ENCODE results near the gene ZDHHC4. TPM values are rescaled to one million over a fixed set of nuclear protein-coding genes. Genes with fewer than 3 reads are reported as not detected.
"Not testable (repeated sequence)": the region's sequence is repeated elsewhere in the genome, so short reads cannot be mapped to it uniquely, and the experiment has no call there.

ZDHHC4 gene
- total RNA-seq, 1 donor from 2014 or later = 63.5 TPM

DNA sequence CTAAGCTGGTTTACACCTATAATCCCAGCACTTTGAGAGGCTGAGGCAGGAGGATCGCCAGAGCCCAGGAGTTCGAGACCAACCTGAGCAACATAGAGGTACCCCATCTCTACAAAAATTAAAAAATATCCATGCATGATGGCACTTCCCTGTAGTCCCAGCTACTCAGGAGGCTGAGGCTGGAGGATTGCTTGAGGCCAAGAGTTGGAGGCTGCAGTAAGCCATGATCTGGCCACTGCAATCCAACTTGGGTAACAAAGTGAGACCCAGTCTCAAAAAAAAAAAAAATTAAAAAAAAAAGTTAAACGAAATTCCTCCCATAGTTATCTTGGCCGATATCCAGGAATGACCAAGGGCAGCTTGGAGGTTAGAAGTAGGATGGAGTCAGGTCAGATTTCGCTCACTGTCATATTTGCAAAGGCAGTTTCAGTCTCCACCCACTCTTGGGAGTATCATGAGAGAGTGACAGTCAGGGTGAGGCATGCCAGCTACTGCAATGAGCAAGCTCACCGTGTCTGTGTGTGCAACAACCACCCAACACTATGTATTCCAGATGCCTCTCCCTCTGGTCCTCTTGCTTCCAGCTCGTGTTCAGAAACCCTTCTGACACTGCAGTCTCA, 6.0 kb upstream of the ZDHHC4 start:
- H3K9me3 Mint-ChIP-seq (ENCODE audit: unreplicated experiment) = no peaks in the 10 kb centered on the region
- DNase-seq (ENCODE audit: extremely low spot score, unreplicated experiment) = no peak
- TF ChIP-seq, protein P1, sequence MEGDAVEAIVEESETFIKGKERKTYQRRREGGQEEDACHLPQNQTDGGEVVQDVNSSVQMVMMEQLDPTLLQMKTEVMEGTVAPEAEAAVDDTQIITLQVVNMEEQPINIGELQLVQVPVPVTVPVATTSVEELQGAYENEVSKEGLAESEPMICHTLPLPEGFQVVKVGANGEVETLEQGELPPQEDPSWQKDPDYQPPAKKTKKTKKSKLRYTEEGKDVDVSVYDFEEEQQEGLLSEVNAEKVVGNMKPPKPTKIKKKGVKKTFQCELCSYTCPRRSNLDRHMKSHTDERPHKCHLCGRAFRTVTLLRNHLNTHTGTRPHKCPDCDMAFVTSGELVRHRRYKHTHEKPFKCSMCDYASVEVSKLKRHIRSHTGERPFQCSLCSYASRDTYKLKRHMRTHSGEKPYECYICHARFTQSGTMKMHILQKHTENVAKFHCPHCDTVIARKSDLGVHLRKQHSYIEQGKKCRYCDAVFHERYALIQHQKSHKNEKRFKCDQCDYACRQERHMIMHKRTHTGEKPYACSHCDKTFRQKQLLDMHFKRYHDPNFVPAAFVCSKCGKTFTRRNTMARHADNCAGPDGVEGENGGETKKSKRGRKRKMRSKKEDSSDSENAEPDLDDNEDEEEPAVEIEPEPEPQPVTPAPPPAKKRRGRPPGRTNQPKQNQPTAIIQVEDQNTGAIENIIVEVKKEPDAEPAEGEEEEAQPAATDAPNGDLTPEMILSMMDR (IDR thresholded peaks at IDR 0.05) = no peak
- no peaks in the 10 kb centered on the region for H3K27me3 Mint-ChIP-seq (ENCODE audit: unreplicated experiment)
- no peaks in the 10 kb centered on the region for H3K36me3 Mint-ChIP-seq (ENCODE audit: unreplicated experiment)
- H3K4me1 Mint-ChIP-seq (ENCODE audit: unreplicated experiment) = no peaks in the 10 kb centered on the region
- H3K4me3 Mint-ChIP-seq (ENCODE audit: unreplicated experiment) = no peak overlapping the region
- H3K27ac Mint-ChIP-seq (ENCODE audit: unreplicated experiment) = no peak overlapping the region

DNA sequence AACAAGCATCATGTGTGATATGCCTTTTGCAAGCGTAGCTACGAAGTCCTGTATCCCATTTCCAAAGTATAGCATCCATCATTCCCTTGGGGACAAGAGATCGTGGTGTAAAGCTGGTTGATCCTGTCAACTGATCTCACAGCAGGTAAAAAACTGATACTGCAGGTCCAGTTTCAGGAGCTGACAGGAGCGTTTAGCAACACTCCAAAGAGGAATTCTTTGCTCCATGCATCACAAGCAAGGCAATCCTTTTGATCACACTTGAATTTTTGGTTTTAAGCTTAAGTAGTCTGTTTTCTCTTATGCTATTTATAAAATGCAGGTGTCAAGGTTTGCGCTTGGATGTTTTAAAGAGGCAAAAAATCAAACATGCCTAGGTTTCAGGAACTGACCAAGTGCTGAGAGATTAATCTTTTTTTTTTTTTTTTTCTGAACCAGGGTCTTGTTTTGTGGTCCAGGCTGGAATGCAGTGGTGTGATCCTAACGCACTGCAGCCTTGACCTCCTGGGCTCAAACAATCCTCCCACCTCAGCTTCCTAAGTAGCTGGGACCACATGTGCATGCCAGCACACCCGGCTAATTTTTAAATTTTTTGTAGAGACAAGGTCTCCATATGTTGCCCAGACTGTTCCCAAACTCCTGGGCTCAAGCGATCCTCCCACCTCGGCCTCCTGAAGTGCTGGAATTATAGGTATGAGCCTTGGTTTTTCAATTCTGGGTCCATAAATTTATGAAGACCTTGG, 1.8 kb upstream of the ZDHHC4 start:
- no peak for DNase-seq (ENCODE audit: extremely low spot score, unreplicated experiment)
- Mint-ChIP-seq H3K36me3 (ENCODE audit: unreplicated experiment) (peaks cover 5% of the 10 kb centered on the region), H3K27ac (ENCODE audit: unreplicated experiment) (no peak overlapping the region), H3K27me3 (ENCODE audit: unreplicated experiment) (no peaks in the 10 kb centered on the region), H3K4me3 (ENCODE audit: unreplicated experiment) (no peak overlapping the region), H3K9me3 (ENCODE audit: unreplicated experiment) (no peaks in the 10 kb centered on the region), H3K4me1 (ENCODE audit: unreplicated experiment) (peaks cover 2% of the 10 kb centered on the region)
- TF ChIP-seq, protein P1 (IDR thresholded peaks at IDR 0.05) = no peak

DNA sequence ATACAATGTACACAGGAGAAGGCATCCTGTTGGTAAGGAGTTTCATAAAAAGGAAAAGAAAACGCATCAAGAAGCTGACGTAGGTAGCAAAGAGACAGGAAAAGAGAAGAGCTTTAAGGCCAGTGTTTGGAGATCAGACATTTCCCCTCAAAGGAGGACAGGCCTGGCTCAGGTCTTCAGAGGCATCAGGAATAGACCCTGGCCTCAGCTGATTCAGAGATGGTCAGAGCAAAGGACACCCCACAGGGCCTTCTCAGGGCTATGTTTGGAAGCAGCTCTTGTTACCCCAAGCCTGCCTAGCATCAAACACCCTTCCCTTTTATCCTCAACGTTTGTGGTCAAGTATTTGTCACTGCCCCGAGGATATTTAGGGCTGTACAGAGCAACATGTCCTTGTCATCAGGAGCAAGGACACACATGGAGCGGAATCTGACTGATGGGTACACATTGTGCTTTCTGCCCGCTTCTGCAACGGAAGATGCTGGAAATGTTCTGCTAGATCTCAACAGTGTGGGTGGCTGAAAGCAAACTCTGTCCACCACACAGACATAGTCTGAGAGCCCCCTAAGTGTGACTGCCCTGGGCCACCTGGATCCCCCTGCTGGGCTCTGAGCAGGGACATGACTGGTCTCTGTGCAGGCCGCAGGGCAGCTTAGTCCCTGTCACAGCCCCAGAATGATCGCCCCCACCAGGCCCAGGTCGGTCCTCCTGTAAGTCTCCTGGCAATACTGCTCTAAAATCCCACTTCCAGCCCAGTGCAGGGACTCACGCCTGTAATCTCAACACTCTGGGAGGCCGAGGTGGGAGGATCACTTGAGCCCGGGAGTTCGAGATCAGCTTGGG, 1.0 kb upstream of the ZDHHC4 start:
- TF ChIP-seq, protein P1 (IDR thresholded peaks at IDR 0.05) = no peak
- H3K27me3 Mint-ChIP-seq (ENCODE audit: unreplicated experiment) = no peaks in the 10 kb centered on the region
- H3K27ac Mint-ChIP-seq (ENCODE audit: unreplicated experiment) = no peak overlapping the region
- peaks cover 9% of the 10 kb centered on the region for H3K36me3 Mint-ChIP-seq (ENCODE audit: unreplicated experiment)
- no peaks in the 10 kb centered on the region for H3K9me3 Mint-ChIP-seq (ENCODE audit: unreplicated experiment)
- H3K4me3 Mint-ChIP-seq (ENCODE audit: unreplicated experiment) = no peak overlapping the region
- H3K4me1 Mint-ChIP-seq (ENCODE audit: unreplicated experiment) = peaks cover 2% of the 10 kb centered on the region
- DNase-seq (ENCODE audit: extremely low spot score, unreplicated experiment) = no peak

DNA sequence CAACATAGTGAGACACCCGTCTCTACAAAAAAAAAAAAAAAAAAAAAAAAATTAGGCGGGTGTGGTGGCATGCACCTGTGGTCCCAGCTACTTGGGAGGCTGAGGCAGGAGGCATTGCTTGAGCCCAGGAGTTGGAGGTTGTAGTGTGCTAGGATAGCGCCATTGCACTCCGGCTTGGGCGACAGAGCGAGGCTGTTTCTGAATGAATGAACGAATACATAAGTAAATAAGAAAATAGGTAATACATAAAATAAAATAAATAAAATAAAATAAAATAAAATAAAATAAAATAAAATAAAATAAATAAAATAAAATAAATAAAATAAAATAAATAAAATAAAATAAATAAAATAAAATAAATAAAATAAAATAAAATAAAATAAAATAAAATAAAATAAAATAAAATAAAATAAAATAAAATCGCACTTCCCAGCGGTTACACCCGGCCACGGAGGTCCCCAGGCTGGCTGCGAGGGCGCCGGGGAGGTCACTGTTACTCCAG, 336 bp upstream of the ZDHHC4 start:
- H3K4me1 Mint-ChIP-seq (ENCODE audit: unreplicated experiment); DNase-seq (ENCODE audit: extremely low spot score, unreplicated experiment); H3K27ac Mint-ChIP-seq (ENCODE audit: unreplicated experiment): not testable (repeated sequence)

DNA sequence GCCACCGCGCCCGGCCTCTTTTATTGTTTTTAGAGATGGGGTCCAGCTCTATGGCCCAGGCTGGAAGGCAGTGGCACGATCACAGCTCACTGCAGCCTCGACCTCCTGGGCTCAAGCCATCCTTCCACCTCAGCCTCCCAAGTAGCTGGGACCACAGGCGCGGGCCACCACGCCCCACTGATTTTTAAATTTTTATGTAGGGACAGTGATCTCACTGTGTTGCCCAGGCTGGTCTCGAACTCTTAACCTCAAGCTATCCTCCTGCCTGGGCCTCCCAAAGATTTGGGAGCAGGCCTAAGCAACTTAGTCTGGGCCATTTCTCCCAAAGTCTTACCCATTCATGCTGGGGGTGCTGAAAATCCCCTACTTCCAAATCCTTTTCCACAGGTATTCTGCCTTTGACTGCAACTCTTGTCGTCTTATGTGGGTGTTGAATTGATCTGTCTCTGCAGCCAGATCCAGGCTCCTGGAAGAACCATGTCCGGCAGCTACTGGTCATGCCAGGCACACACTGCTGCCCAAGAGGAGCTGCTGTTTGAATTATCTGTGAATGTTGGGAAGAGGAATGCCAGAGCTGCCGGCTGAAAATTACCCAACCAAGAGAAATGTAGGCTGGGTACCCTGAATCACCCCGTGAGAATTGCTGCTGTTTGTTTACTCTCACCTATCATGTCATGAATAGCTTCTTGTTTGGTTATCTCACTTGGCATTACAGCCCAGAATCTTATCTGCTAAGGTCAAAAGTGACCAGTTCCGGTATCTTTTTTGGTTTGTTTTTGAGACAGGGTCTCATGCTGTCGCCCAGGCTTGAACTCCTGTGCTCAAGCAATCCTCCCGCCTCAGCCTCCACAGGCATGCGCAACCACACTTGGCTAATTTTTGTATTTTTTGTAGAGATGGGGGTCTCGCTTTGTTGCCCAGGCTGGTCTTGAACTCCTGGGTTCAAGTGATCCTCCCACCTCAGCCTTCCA, 1.1 kb downstream of the ZDHHC4 start:
- peak overlapping the region; percentile 93 for H3K27ac Mint-ChIP-seq (ENCODE audit: unreplicated experiment)

More for the DNA sequence above, 336 bp upstream of the ZDHHC4 start:
- peaks cover 15% of the 10 kb centered on the region for H3K36me3 Mint-ChIP-seq (ENCODE audit: unreplicated experiment)
- peak overlapping the region; percentile 83 for H3K4me3 Mint-ChIP-seq (ENCODE audit: unreplicated experiment)
- not testable (repeated sequence) for H3K9me3 Mint-ChIP-seq (ENCODE audit: unreplicated experiment); H3K27me3 Mint-ChIP-seq (ENCODE audit: unreplicated experiment)

More for the DNA sequence above, 1.1 kb downstream of the ZDHHC4 start:
- no peak for DNase-seq (ENCODE audit: extremely low spot score, unreplicated experiment)
- Mint-ChIP-seq H3K4me1 (ENCODE audit: unreplicated experiment) (peaks cover 2% of the 10 kb centered on the region), H3K27me3 (ENCODE audit: unreplicated experiment) (no peaks in the 10 kb centered on the region), H3K9me3 (ENCODE audit: unreplicated experiment) (no peaks in the 10 kb centered on the region), H3K36me3 (ENCODE audit: unreplicated experiment) (peaks cover 23% of the 10 kb centered on the region), H3K4me3 (ENCODE audit: unreplicated experiment) (peak overlapping the region; percentile 83)
- TF ChIP-seq, protein P1 (IDR thresholded peaks at IDR 0.05) = no peak
